KOPT-K1 (cell line): ENCODE measurements around the gene GBP1.
"Not testable (repeated sequence)": the region's sequence is repeated elsewhere in the genome, so short reads cannot be mapped to it uniquely, and the experiment has no call there.

Experiments used
- H3K27ac ChIP-seq: fragments of 200-600 bp; sonication (generic); 2 replicates; pipeline ENCODE4 v1.5.1; 2016; ENCODE audit warnings: antibody characterized with exemption, mild to moderate bottlenecking, low read depth, low read length; ENCODE audit not compliant: poor library complexity, severe bottlenecking
- H3K36me3 ChIP-seq: fragments of 200-600 bp; sonication (generic); 2 replicates; pipeline ENCODE4 v1.5.1; 2017; ENCODE audit warnings: antibody characterized with exemption, mild to moderate bottlenecking, low read length, moderate library complexity; ENCODE audit not compliant: insufficient read depth
- H3K9me3 ChIP-seq: fragments of 200-600 bp; sonication (generic); 2 replicates; pipeline ENCODE4 v1.5.1; 2017; ENCODE audit warnings: antibody characterized with exemption, low read length, mild to moderate bottlenecking; ENCODE audit not compliant: insufficient read depth, poor library complexity, severe bottlenecking

Gene GBP1, protein sequence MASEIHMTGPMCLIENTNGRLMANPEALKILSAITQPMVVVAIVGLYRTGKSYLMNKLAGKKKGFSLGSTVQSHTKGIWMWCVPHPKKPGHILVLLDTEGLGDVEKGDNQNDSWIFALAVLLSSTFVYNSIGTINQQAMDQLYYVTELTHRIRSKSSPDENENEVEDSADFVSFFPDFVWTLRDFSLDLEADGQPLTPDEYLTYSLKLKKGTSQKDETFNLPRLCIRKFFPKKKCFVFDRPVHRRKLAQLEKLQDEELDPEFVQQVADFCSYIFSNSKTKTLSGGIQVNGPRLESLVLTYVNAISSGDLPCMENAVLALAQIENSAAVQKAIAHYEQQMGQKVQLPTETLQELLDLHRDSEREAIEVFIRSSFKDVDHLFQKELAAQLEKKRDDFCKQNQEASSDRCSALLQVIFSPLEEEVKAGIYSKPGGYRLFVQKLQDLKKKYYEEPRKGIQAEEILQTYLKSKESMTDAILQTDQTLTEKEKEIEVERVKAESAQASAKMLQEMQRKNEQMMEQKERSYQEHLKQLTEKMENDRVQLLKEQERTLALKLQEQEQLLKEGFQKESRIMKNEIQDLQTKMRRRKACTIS

DNA sequence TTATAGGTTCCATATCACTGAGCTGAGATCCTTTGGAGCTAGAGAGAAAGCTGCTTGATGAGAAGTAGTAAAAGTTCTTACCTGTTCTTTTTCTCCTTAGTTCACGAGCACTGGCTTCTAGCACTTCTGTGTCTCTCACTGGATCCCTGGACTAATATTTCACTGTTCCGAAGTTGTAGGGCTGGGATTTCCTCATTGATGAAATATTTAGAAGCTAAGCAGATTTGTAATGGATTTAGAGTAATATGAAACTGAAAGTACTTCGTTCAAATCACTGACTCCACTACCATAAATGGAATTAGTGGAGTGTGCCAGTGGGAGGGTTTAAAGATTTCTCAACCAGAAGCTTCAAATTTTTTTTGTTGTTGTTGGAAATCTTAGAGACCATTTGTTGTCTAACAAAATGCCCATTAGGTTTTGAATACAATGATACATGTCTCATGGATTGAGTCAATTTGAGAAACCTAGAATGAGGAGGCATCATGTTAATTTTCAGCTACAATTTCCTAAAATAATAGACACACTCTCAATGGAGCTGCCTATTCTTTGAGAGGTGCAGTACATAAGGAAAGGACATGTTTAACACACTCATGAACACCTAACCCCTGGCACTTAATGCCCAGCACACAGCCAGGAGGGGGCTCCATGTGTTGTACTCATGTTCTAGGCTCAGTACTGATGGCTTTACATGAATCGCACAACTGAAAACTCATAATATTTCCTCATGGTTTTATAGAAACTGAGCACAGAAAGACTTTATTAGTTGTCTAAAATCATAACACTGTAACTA is at the start of gene GBP1:
Gene GBP1, minus strand, starts transcription at position 130 of the 790 bp plus-strand sequence. CDS start 1,974 bp downstream, outside the sequence.
- H3K36me3 ChIP-seq = peaks cover 11% of the 10 kb centered on the region
- peak within 1 kb of the TSS; percentile 62 for H3K27ac ChIP-seq
- H3K9me3 ChIP-seq = no peaks in the 10 kb centered on the region

DNA sequence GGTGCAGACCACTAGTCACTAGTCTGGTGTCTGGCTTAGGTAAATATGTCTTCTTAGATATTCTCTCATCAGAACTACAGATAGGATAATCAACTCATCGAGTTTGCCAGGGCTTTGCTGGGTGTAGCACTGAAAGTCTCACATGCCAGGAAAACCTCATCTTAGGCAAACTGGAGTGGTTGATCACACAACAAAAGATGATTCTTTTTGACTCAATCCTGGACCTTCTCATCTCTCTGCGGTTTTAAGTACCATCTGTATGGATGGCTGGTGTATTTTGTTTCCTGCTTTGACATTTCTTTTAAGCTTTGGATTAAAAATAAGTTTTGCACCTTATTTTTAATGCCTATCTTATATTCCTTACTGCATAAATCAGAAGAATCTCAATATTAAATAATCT is 49.7 kb upstream of the GBP1 start:
- no peaks in the 10 kb centered on the region for H3K36me3 ChIP-seq
- no peaks in the 10 kb centered on the region for H3K9me3 ChIP-seq
- H3K27ac ChIP-seq = no peak overlapping the region

DNA sequence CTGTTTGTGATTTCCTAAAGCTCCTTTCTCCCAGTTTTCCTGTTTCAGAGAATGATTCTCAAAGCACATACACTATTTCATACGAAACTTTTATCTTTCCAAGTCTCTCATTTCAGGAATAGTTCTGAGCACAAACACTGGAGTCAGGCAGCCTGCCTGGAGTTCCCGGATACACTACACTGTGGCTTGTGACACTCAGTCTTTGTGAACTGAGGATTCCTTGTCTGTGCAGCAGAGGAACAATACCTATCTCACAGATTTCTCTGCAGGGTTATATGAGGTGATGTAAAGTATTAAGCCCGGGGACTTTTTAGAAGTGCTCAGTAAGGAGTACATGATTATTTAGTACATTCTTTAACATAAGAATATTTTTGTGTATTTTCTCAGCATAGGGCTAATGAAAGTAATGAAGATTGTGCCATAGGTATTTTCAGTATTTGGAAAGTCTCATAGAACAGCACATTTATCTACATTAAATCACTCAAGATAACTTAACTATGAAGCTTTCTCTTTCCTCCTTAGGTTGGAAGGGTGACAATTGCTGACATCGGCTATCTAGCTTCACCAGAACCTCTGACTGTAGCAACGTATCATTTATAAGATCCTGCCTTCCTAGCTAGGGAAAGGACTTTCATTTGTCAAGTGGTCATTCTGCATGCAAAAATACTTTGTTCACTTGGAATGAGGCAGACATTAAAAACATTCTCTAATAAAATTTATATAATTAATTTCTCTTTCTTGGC is 48.0 kb upstream of the GBP1 start:
- Histone ChIP-seq H3K36me3 (no peaks in the 10 kb centered on the region), H3K9me3 (no peaks in the 10 kb centered on the region), H3K27ac (no peak overlapping the region)

DNA sequence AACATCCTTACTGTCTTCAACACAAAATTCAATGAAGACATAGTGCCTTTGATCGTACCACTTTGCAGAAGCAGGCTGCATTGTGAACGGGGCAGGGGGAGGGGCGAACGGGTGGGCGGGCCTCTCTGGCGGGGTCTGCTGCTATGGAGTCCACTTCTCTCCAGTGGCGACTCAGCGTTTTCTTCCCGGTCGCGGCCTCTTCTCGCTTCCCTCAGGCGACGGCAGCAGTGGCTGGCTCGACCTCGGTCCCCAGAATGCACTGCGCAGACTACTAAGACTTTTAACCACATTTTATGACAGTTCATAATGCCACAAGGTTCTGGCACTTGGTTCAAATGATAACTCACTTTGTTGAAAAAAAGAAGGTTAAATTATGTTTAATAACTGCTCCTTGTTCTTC is 39.7 kb upstream of the GBP1 start:
- Histone ChIP-seq H3K9me3 (no peaks in the 10 kb centered on the region), H3K36me3 (no peaks in the 10 kb centered on the region), H3K27ac (no peak overlapping the region)

DNA sequence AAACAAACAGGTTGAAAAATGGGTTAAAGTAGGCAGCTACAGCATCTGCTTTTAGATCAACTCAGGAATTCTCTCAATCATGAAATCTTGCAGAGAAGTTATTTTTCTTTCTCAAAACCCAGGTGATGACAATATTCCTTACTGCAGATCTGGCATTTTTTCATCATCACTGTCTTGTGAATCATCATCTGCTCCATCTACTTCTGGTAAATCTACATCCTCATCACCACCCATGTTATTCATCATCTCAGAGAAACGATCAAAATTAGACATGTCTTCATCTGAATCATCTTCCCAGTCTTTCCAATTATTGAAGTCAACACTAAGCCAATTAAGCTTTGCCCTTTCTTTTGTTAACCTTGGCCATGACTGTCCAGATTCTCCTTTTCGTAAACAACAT is 39.1 kb upstream of the GBP1 start:
- H3K9me3 ChIP-seq = no peaks in the 10 kb centered on the region
- H3K36me3 ChIP-seq = no peaks in the 10 kb centered on the region
- no peak overlapping the region for H3K27ac ChIP-seq

DNA sequence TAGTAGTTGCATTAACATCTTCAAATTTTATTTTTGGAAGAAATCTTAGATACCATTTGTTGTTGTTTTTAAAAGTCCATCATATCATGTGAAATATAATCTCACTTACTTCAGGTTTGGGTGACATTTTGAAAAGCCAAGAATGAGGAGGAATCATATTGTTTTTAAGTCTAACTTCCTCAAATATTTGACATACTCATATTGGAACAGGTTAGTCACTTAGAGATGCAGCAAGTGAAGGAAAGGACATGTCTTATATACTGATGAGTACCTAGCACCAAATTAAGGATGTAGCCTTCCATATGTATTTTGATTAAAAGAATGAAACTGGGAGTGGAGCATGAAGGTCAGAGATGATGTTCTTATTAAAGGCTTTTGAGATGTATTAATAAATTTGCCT is 37.0 kb upstream of the GBP1 start:
- H3K27ac ChIP-seq = no peak overlapping the region
- no peaks in the 10 kb centered on the region for H3K36me3 ChIP-seq
- H3K9me3 ChIP-seq = peaks cover under 1% of the 10 kb centered on the region

DNA sequence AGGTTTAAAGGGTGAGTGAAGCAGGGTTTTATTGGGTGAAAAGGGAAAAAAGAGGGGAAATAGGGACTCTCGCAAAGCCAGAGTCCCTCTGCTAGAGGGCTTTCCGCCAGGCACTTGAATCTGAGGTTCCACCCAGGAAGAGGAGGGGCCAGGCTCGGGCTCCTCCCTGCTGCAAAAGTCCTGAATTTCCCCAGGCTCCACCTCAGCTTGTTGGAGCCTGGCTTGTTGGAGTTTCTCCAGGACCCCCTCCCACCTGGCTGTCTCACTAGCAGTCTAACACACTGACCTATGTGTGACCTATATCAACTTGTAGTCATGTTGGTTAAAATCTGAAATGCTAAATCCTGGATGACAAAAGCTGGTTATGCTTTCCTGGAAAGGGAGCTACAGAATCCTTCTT is 35.4 kb upstream of the GBP1 start:
- Histone ChIP-seq H3K9me3 (peaks cover 15% of the 10 kb centered on the region), H3K36me3 (no peaks in the 10 kb centered on the region), H3K27ac (no peak overlapping the region)

DNA sequence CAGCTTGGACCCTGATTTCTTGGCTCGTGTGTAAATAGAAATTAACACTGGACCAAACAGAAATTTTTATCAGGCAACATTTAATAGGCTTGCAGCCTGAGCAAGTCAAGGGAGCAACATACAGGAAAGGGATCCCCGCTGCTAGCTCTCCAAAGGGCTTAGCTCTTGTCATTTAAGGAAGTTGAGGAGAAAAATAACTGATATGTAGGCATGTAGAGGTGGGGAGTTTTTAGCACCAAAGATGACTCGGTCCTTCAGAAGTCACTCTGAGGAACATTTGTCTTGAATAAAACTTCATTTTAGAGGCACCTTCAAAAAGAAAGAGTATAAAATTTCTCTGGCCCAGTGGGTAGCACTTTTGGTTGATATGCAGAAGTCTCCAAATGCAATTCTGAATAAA is 33.8 kb upstream of the GBP1 start:
- peaks cover 15% of the 10 kb centered on the region for H3K9me3 ChIP-seq
- no peaks in the 10 kb centered on the region for H3K36me3 ChIP-seq
- no peak overlapping the region for H3K27ac ChIP-seq

DNA sequence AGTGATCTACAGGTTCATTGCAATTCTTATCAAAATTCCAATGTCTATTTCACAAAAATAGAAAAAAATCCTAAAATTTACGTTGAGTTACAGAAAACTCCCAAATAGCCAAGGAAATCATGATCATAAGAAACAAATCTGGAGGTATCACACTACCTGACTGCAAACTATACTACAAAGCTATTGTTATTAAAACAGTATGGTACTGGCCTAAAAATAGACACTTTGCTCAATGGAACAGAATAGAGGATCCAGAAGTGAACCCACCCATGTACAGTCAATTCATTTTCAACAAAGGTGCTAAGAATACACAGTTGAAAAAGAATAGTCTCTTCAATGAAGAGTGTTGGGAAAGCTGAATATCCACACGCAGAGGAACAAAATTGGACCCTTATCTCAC is 30.7 kb upstream of the GBP1 start:
- Histone ChIP-seq H3K36me3 (no peaks in the 10 kb centered on the region), H3K27ac (no peak overlapping the region)

DNA sequence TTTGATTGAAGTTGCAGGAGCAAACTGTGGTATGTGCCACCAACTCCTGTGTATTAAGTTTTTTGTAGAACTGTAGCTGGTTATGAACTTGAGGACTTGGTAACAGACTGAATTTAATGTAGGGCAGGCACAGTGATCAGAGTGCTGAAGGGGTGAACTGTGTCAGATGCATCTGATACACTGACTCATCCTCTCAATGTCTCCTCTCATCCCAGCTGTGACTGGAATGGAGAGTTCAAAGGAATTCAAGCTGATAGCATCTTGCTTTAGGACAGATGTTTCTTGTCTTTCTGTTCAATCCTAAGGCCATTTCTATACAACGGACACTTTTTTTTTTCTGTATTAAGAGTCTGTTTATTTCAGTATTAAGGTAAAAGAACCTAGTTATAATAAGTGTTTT is 25.0 kb upstream of the GBP1 start:
- H3K36me3 ChIP-seq = no peaks in the 10 kb centered on the region
- no peak overlapping the region for H3K27ac ChIP-seq
- H3K9me3 ChIP-seq = no peaks in the 10 kb centered on the region

More for the DNA sequence above, 30.7 kb upstream of the GBP1 start:
- peaks cover 15% of the 10 kb centered on the region for H3K9me3 ChIP-seq

DNA sequence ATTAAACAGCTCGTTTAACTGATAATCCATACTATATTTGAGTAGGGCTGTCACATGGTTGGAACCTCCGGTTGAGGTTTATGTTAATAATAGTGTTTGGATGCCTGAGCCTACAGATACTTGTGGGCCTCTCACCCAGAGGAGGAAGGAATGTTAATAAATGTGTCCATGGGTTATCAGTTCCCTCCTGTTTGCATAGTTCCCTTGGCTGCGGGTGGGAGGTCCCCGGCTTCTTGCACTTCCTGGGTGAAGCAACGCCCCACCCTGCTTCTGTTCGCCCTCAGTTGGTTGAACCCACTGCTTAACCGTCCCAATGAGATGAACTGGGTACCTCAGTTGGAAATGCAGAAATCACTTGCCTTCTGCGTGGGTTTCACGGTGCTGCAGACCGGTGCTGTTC is 23.6 kb upstream of the GBP1 start:
- Histone ChIP-seq H3K36me3 (no peaks in the 10 kb centered on the region), H3K9me3 (no peaks in the 10 kb centered on the region), H3K27ac (no peak overlapping the region)

DNA sequence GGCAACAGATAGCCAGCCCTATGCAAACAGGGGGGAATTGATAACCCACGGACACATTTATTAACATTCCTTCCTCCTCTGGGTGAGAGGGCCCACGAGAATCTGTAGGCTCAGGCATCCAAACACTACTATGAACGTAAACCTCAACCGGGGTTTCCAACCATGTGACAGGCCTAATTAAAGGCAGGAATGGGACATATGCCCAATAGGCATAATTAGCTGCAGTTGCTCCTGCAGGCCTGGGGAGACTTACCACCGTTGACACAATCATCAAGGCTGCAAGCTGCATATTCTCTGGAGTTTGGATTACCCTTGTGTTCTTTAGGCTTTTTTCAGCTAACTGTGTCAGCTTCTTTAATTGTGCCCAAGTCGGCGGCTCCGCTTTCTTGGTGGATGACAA is 22.2 kb upstream of the GBP1 start:
- Histone ChIP-seq H3K36me3 (no peaks in the 10 kb centered on the region), H3K9me3 (no peaks in the 10 kb centered on the region), H3K27ac (no peak overlapping the region)

DNA sequence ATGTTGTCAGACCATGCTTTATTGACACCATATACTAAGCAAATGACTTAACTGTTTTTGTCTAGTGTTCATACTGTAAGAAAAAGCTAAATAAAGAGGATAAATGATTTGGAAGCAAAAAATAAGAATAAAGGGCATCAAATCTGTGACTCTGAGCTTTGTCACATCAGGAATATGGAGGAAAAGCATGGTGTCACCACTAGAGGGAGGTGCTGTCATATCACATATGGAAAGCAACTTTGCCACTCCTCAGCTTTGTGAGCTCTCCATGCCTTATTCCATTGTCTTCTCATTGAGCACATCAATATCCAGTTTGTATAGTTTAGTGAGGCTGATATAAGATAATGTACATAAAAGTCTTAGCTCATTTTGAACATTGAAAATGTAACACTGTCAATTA is 20.8 kb upstream of the GBP1 start:
- H3K36me3 ChIP-seq = no peaks in the 10 kb centered on the region
- no peak overlapping the region for H3K27ac ChIP-seq
- no peaks in the 10 kb centered on the region for H3K9me3 ChIP-seq

DNA sequence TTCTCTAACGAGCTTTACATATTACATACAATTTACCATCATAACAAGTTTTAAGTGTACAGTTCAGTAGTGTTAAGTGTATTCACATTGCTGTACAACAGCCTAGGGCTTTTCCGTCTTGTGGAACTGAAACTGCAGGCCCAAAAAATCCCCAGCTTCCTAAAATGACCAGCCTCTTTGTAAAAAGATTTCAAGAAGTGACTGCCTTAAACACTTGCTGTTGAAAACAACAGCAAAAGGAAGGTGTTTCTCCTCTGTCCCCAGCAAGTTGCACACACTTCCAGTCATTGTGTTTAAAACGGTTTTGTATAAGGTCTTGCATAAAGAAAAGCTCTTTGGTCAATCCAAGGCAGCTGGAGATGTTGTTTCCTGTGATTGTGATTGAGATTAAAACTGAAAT is 16.0 kb upstream of the GBP1 start:
- Histone ChIP-seq H3K36me3 (no peaks in the 10 kb centered on the region), H3K9me3 (peaks cover 20% of the 10 kb centered on the region), H3K27ac (no peak overlapping the region)

DNA sequence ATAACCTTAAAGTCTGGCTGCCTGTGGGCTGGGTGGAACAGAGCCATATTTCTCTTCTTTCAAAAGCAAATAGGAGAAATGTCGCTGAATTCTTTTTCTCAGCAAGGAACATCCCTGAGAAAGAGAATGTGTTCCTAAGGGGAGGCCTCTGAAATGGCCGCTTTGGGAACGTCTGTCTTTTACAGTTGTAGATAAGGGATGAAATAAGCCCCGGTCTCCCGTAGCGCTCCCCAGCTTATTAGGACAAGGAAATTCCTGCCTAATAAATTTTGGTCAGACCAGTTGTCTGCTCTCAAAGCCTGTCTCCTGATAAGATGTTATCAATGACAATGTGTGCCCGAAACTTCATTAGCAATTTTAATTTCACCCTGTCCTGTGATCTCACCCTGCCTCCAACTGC is 15.1 kb upstream of the GBP1 start:
- H3K27ac ChIP-seq, H3K36me3 ChIP-seq: not testable (repeated sequence)
- H3K9me3 ChIP-seq = peaks cover 20% of the 10 kb centered on the region
